Activated CD4-positive, CD25-positive, alpha-beta regulatory T cell treated with anti-CD3 and anti-CD28 coated beads, Interleukin-2, amount 50 U/mL, for 72 hours (primary cell): Measurements from ENCODE around the gene ABCA2.

ENCODE experiments used
- DNase-seq: peaks from one replicate; pipeline ENCODE4 v3.0.0; 2021

The ABCA2 gene

GRCh38 chr9:137028263-137029057, 423 bp upstream of the ABCA2 start:
- DNase-seq, result peak; percentile 75

GRCh38 chr9:137026828-137027227, 1.2 kb downstream of the ABCA2 start:
- no peak for DNase-seq

- DNase-seq, result no peak
Observed at GRCh38 chr9:137026384-137026783, 1.7 kb downstream of the ABCA2 start.

GRCh38 chr9:137025517-137025966, 2.5 kb downstream of the ABCA2 start:
- no peak for DNase-seq

GRCh38 chr9:137023583-137023991, 4.5 kb downstream of the ABCA2 start:
- no peak for DNase-seq

- DNase-seq, result no peak
Observed at GRCh38 chr9:137023157-137023556, 4.9 kb downstream of the ABCA2 start.

- no peak for DNase-seq
Observed at GRCh38 chr9:137022662-137023008, 5.4 kb downstream of the ABCA2 start.

- peak; percentile 76 for DNase-seq
Observed at GRCh38 chr9:137021979-137022661, 5.9 kb downstream of the ABCA2 start.

- DNase-seq, result no peak
Observed at GRCh38 chr9:137021568-137021978, 6.5 kb downstream of the ABCA2 start.

GRCh38 chr9:137020771-137021567, 7.1 kb downstream of the ABCA2 start:
- no peak for DNase-seq

GRCh38 chr9:137019891-137020683, 8.0 kb downstream of the ABCA2 start:
- no peak for DNase-seq

- DNase-seq, result no peak
Observed at GRCh38 chr9:137018761-137019559, 9.1 kb downstream of the ABCA2 start.

GRCh38 chr9:137017791-137018497, 10.1 kb downstream of the ABCA2 start:
- no peak for DNase-seq

- DNase-seq, result no peak
Observed at GRCh38 chr9:137017071-137017470, 11.0 kb downstream of the ABCA2 start.

GRCh38 chr9:137016436-137016835, 11.6 kb downstream of the ABCA2 start:
- DNase-seq, result no peak

GRCh38 chr9:137015976-137016375, 12.1 kb downstream of the ABCA2 start:
- no peak for DNase-seq

GRCh38 chr9:137015540-137015930, 12.5 kb downstream of the ABCA2 start:
- DNase-seq, result no peak

GRCh38 chr9:137014776-137015539, 13.1 kb downstream of the ABCA2 start:
- DNase-seq, result no peak

- no peak for DNase-seq
Observed at GRCh38 chr9:137014166-137014565, 13.9 kb downstream of the ABCA2 start.

- DNase-seq, result no peak
Observed at GRCh38 chr9:137013571-137013940, 14.5 kb downstream of the ABCA2 start.
